Measurements from ENCODE around the gene ANKRD60. TPM values are rescaled to one million over a fixed set of nuclear protein-coding genes. Genes with fewer than 3 reads are reported as not detected.

The ANKRD60 gene
- total and polyA plus RNA-seq, 2 of the 4 experiments (the other 2 are of a cell fraction) = not detected

DNA sequence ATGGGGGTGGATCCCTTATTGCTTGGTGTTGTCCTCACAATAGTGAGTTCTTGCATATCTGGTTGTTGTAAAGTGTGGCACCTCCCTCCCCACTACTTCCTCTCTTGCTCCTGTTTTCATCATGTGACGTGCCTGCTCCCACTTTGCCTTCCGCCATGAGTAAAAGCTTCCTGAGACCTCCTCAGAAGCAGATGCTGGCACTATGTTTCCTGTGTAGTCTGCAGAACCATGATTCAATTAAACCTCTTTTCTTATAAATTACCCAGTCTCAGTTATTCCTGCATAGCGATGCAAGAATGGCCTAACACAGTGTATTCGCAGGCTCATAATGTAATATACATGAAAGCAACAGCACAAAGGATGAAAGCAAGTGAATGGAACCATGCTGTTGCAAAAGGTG lies 28.4 kb upstream of the ANKRD60 start:
- DNase-seq = no peak
- no peak for ATAC-seq (ENCODE audit: low read depth)
- dilution Hi-C loops (cut with HindIII; ENCODE audit: low sequenced_read_pairs, unreplicated experiment) = no loop called here

More for the DNA sequence above, 28.4 kb upstream of the ANKRD60 start:
- TF ChIP-seq RCOR1 (IDR thresholded peaks at IDR 0.05; ENCODE audit: insufficient replicate concordance, low read length) (no peak), SMC3 (IDR thresholded peaks at IDR 0.05; ENCODE audit: low read depth, low read length) (no peak), ELK1 (IDR thresholded peaks at IDR 0.05; ENCODE audit: borderline replicate concordance, low read depth, low read length) (no peak)
- CTCF ChIA-PET = no interaction called here
- Histone ChIP-seq H3K27me3 (ENCODE audit: control insufficient read depth, insufficient read depth, low read length) (no peaks in the 10 kb centered on the region), H4K91ac (ENCODE audit: insufficient read depth, low read depth, low read length) (no peak overlapping the region), H3K27ac (ENCODE audit: insufficient read depth, low read length) (no peak overlapping the region), H3K4me1 (ENCODE audit: control insufficient read depth, insufficient read depth, low read length) (no peaks in the 10 kb centered on the region; the same call in 1 of the 2 replicates), H4K5ac (ENCODE audit: low read depth, low read length) (no peak overlapping the region), H2AFZ (replicated peaks; ENCODE audit: low read length, poor library complexity) (no peak overlapping the region), H3K4me3 (ENCODE audit: insufficient read depth, low read depth, low read length) (no peak overlapping the region), H4K20me1 (ENCODE audit: insufficient read depth, low read length) (no peaks in the 10 kb centered on the region; the same call in 1 of the 2 replicates), H3K23ac (ENCODE audit: low read depth, low read length) (no peak overlapping the region), H2BK20ac (ENCODE audit: low read depth, low read length) (no peak overlapping the region), H3K4ac (ENCODE audit: low read depth, low read length) (no peak overlapping the region), H2BK5ac (ENCODE audit: low read depth, low read length, poor library complexity, severe bottlenecking) (no peak overlapping the region), H3K9me3 (ENCODE audit: control insufficient read depth, insufficient read depth, low read length) (no peaks in the 10 kb centered on the region), H2BK15ac (ENCODE audit: low read depth, low read length) (no peak overlapping the region), H2AK5ac (ENCODE audit: low read depth, low read length) (no peak overlapping the region), H3K14ac (replicated peaks; ENCODE audit: low read depth, low read length) (no peak overlapping the region), H3K18ac (ENCODE audit: low read depth, low read length) (no peak overlapping the region), H2AK9ac (replicated peaks; ENCODE audit: low read depth, low read length, poor library complexity) (no peak overlapping the region), H3K79me1 (ENCODE audit: low read depth in 1 of 2, low read length in 2 of 2) (peaks cover 15 to 47% of the 10 kb centered on the region in 2 experiments), H3K4me2 (ENCODE audit: low read depth, low read length) (no peak overlapping the region), H3K9ac (ENCODE audit: low read depth, low read length) (no peak overlapping the region), H4K8ac (ENCODE audit: low read depth in 2 of 2, low read length in 2 of 2) (no peak overlapping the region), H3K9me1 (ENCODE audit: insufficient read depth, low read length) (peaks cover 14% of the 10 kb centered on the region), H3K36me3 (ENCODE audit: control insufficient read depth, insufficient read depth, low read length) (peaks cover 4% of the 10 kb centered on the region; the same call in 1 of the 2 replicates), H3K56ac (ENCODE audit: extremely low read depth, insufficient read depth, low read length) (no peak overlapping the region), H2BK120ac (ENCODE audit: low read depth, low read length) (no peak overlapping the region)
- in situ Hi-C loops (cut with MboI; ENCODE audit: low sequenced_read_pairs) = no loop called here
- POLR2A ChIA-PET (ENCODE audit: unreplicated experiment) = no interaction called here
- no TSS peak for BruUV-seq (replicated peaks)
- WGBS, 2 experiments (ENCODE audit: extremely low coverage in 2 of 2, insufficient read length in 1 of 2) = 94% methylated on average over 2 of the region's 4 CpGs; no CpG with 5 or more reads in 1 of the 2 experiments
- intact Hi-C loops (cut with micrococcal nuclease) = loop anchor here (5.0 kb wide), 1 partner anchor 35 kb away; no protein-coding TSS in a partner anchor

Data from IMR-90 (cell line).